Measurements from ENCODE around the gene PLIN4.

GRCh38 chr19:4533835-4534424, 15.6 kb upstream of the PLIN4 start:
- no peak for TF ChIP-seq SIN3A (IDR thresholded peaks at IDR 0.05; ENCODE audit: low read depth, low read length)
- no peak for TF ChIP-seq SMC3 (IDR thresholded peaks at IDR 0.05; ENCODE audit: borderline replicate concordance, low read length)
- TF ChIP-seq CTCF (IDR thresholded peaks at IDR 0.05 in 2 of 3, conservative IDR thresholded peaks at IDR 0.05 in 1 of 3; ENCODE audit: control insufficient read depth in 2 of 3, extremely low read depth in 1 of 3, insufficient read depth in 1 of 3, low read depth in 3 of 3, low read length in 3 of 3) = no peak
- no peak for TF ChIP-seq MEF2B (IDR thresholded peaks at IDR 0.05; ENCODE audit: partially characterized antibody, poor library complexity, severe bottlenecking)
- no peak for TF ChIP-seq REST (IDR thresholded peaks at IDR 0.05; ENCODE audit: low read depth, low read length)
- no peak for TF ChIP-seq BCL3 (IDR thresholded peaks at IDR 0.05; ENCODE audit: borderline replicate concordance, insufficient read depth, low read depth, low read length, poor library complexity, severe bottlenecking)
- no peak for TF ChIP-seq MAX (IDR thresholded peaks at IDR 0.05; ENCODE audit: low read depth, low read length)
- TF ChIP-seq CREB1 (IDR thresholded peaks at IDR 0.05; ENCODE audit: low read depth) = no peak
- TF ChIP-seq TAF1 (IDR thresholded peaks at IDR 0.05; ENCODE audit: borderline replicate concordance, low read depth, low read length) = no peak
- TF ChIP-seq NFYA (IDR thresholded peaks at IDR 0.05; ENCODE audit: borderline replicate concordance, low read depth, low read length) = no peak
